Endothelial cell of hepatic sinusoid (primary cell): ENCODE data around the gene TIMMDC1.
"Not testable (repeated sequence)": the region's sequence is repeated elsewhere in the genome, so short reads cannot be mapped to it uniquely, and the experiment has no call there.

Experiments used
- in situ Hi-C: cut with HindIII; loops from 2 replicates; pipeline ENCODE4 v1.10.0; 2017; ENCODE audit warnings: low sequenced_read_pairs

TIMMDC1 gene

GRCh38 chr3:119553823-119554415 lies 55.6 kb downstream of the TIMMDC1 start:
- in situ Hi-C loops, result no loop called here

- in situ Hi-C loops, result no loop called here
Observed at GRCh38 chr3:119555309-119555735, 57.0 kb downstream of the TIMMDC1 start.

GRCh38 chr3:119555929-119556328 lies 57.6 kb downstream of the TIMMDC1 start:
- in situ Hi-C loops, result no loop called here

GRCh38 chr3:119557192-119557876 lies 59.0 kb downstream of the TIMMDC1 start:
- in situ Hi-C loops, result no loop called here

GRCh38 chr3:119557877-119558269 lies 59.5 kb downstream of the TIMMDC1 start:
- in situ Hi-C loops, result no loop called here

- in situ Hi-C loops, result no loop called here
Observed at GRCh38 chr3:119558626-119559317, 60.4 kb downstream of the TIMMDC1 start.

GRCh38 chr3:119559441-119559963 lies 61.2 kb downstream of the TIMMDC1 start, which contains the start of gene CD80:
Gene CD80, minus strand, starts transcription at chr3:119559614. Its CDS starts 1,886 bp downstream, at chr3:119557728.
- in situ Hi-C loops, result no loop called here

- in situ Hi-C loops, result no loop called here
Observed at GRCh38 chr3:119560160-119560559, 61.8 kb downstream of the TIMMDC1 start.

GRCh38 chr3:119562307-119562961 lies 64.1 kb downstream of the TIMMDC1 start:
- in situ Hi-C loops, result no loop called here

GRCh38 chr3:119563334-119563733 lies 65.0 kb downstream of the TIMMDC1 start:
- in situ Hi-C loops, result not testable (repeated sequence)

- in situ Hi-C loops, result no loop called here
Observed at GRCh38 chr3:119569156-119569555, 70.8 kb downstream of the TIMMDC1 start.

- in situ Hi-C loops, result no loop called here
Observed at GRCh38 chr3:119570229-119570628, 71.9 kb downstream of the TIMMDC1 start.

- in situ Hi-C loops, result no loop called here
Observed at GRCh38 chr3:119571230-119571629, 72.9 kb downstream of the TIMMDC1 start.

GRCh38 chr3:119571688-119572087 lies 73.3 kb downstream of the TIMMDC1 start:
- in situ Hi-C loops, result no loop called here
